Lower leg skin (tissue), 3 donors: Measurements from ENCODE around the gene CUL3.

ENCODE experiments used
- POLR2A ChIP-seq, 2 donors: fragments of 450-650 bp; IDR thresholded peaks; one replicate each; pipeline ENCODE4 v1.6.1; 2016 to 2017; ENCODE audit warnings: antibody characterized with exemption in 2 of 2, mild to moderate bottlenecking in 1 of 2, moderate library complexity in 1 of 2
- TF ChIP-seq, protein P1 (sequence below), 3 donors: fragments of 450-650 bp; IDR thresholded peaks; one replicate each; pipeline ENCODE4 v1.5.1; 2016; ENCODE audit warnings: antibody characterized with exemption in 3 of 3, mild to moderate bottlenecking in 3 of 3, moderate library complexity in 2 of 3

DNA sequence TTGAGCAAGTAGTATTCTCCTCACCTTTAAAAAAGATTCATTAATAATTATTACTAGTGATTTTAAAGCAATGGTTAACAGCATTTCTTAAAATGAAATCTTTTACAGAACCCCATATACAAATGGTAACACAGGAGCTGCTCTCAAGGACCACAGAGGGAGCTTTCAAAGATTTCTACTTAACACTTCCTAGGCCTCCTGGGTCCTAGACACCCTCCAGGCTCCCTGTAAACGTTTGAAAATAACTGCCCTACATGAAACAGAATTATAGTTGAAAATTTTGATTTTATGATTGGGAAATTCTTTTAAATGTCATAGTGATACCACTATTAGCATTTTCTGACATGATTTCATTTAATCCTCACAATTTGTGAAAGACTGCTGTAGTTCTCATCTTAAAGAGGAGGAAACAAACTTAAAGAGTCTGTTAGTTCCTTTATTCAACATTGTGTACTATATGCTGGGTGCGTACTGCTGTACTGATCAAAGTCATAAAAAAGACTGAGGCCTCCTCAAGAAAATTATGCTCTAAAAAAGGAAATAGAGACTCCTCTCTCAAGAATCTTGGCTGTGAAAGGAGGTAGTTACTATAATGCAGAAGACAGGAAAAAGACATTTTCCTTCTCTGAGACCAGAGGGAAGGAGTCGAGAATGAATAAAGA is 10.6 kb downstream of the CUL3 start:
- TF ChIP-seq, protein P1, sequence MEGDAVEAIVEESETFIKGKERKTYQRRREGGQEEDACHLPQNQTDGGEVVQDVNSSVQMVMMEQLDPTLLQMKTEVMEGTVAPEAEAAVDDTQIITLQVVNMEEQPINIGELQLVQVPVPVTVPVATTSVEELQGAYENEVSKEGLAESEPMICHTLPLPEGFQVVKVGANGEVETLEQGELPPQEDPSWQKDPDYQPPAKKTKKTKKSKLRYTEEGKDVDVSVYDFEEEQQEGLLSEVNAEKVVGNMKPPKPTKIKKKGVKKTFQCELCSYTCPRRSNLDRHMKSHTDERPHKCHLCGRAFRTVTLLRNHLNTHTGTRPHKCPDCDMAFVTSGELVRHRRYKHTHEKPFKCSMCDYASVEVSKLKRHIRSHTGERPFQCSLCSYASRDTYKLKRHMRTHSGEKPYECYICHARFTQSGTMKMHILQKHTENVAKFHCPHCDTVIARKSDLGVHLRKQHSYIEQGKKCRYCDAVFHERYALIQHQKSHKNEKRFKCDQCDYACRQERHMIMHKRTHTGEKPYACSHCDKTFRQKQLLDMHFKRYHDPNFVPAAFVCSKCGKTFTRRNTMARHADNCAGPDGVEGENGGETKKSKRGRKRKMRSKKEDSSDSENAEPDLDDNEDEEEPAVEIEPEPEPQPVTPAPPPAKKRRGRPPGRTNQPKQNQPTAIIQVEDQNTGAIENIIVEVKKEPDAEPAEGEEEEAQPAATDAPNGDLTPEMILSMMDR (IDR thresholded peaks at IDR 0.05) = no peak
- no peak for TF ChIP-seq POLR2A (IDR thresholded peaks at IDR 0.05)
